HEK293 (cell line): Measurements from ENCODE around the gene TEX19.

ENCODE experiments used
- CTCF ChIA-PET: fragments of 350-600 bp; formaldehyde crosslinking; extraction: SDS; loops from one replicate; lab custom pipeline; 2021; ENCODE audit warnings: antibody characterized with exemption; lab: Yijun Ruan, JAX
- POLR2A ChIA-PET: fragments of 300-600 bp; formaldehyde crosslinking; extraction: SDS; loops from one replicate; lab custom pipeline; 2020; ENCODE audit warnings: antibody characterized with exemption, inconsistent platforms; lab: Yijun Ruan, JAX
- H3K27ac ChIP-seq: fragments of 200-500 bp; sonication (Bioruptor generic); 2 replicates; pipeline ENCODE4 v1.5.1; 2014; ENCODE audit warnings: low read depth, low read length, control low read depth, inconsistent platforms; ENCODE audit errors: extremely low read depth
- H3K36me3 ChIP-seq, 2 experiments: fragments of 200-500 bp in 1 of 2; sonication (Bioruptor generic) in 1 of 2; 1 replicate in 1 of 2; 2 replicates in 1 of 2; pipeline ENCODE4 v1.5.1; 2014 to 2017; ENCODE audit warnings: inconsistent platforms in 2 of 2, low read length in 2 of 2; ENCODE audit not compliant: control insufficient read depth in 2 of 2, insufficient read depth in 1 of 2
- H3K4me1 ChIP-seq: fragments of 200-500 bp; sonication (Bioruptor generic); 2 replicates; pipeline ENCODE4 v1.5.1; 2014; ENCODE audit warnings: mild to moderate bottlenecking, low read length, inconsistent platforms; ENCODE audit not compliant: control insufficient read depth, insufficient read depth
- H3K4me3 ChIP-seq: 2 replicates; pipeline ENCODE4 v1.5.1; 2011; ENCODE audit warnings: low read depth, mild to moderate bottlenecking, control low read depth, low read length, moderate library complexity
- H3K9me3 ChIP-seq: fragments of 200-500 bp; sonication (Bioruptor generic); 2 replicates; pipeline ENCODE4 v1.5.1; 2014; ENCODE audit warnings: low read depth, low read length, inconsistent platforms; ENCODE audit not compliant: control insufficient read depth, insufficient read depth
- GLI4 ChIP-seq: fragments of 450-650 bp; formaldehyde crosslinking; IDR thresholded peaks from 2 replicates; pipeline ENCODE4 v1.5.1; 2016; ENCODE audit warnings: missing biosample characterization, missing genetic modification characterization
- HOXD13 ChIP-seq: sonication (generic); formaldehyde crosslinking; IDR thresholded peaks from 2 replicates; pipeline ENCODE4 v1.8.0; 2022; ENCODE audit warnings: missing genetic modification reagents, borderline replicate concordance
- IKZF3 ChIP-seq: fragments of 450-650 bp; IDR thresholded peaks from 2 replicates; pipeline ENCODE4 v1.5.0; 2018; ENCODE audit warnings: missing biosample characterization, mild to moderate bottlenecking, missing genetic modification characterization, moderate library complexity
- MYNN ChIP-seq: fragments of 450-650 bp; formaldehyde crosslinking; IDR thresholded peaks from 2 replicates; pipeline ENCODE4 v1.5.1; 2016; ENCODE audit warnings: missing biosample characterization, missing genetic modification characterization, borderline replicate concordance
- YY1 ChIP-seq: fragments of 450-650 bp; formaldehyde crosslinking; IDR thresholded peaks from 2 replicates; pipeline ENCODE4 v1.5.1; 2018; ENCODE audit warnings: missing biosample characterization, missing genetic modification characterization
- ZBTB8A ChIP-seq: fragments of 450-650 bp; formaldehyde crosslinking; IDR thresholded peaks from 2 replicates; pipeline ENCODE4 v1.5.1; 2016; ENCODE audit warnings: missing biosample characterization, missing genetic modification characterization
- ZEB2 ChIP-seq: fragments of 450-650 bp; formaldehyde crosslinking; IDR thresholded peaks from 2 replicates; pipeline ENCODE4 v1.5.1; 2016; ENCODE audit warnings: missing biosample characterization, missing genetic modification characterization
- ZNF266 ChIP-seq: fragments of 450-650 bp; formaldehyde crosslinking; IDR thresholded peaks from 2 replicates; pipeline ENCODE4 v1.5.1; 2016; ENCODE audit warnings: missing biosample characterization, missing genetic modification characterization, low read depth
- ZNF274 ChIP-seq, 2 experiments: fragments of 200-500 bp in 1 of 2; fragments of 450-650 bp in 1 of 2; sonication (Bioruptor generic) in 1 of 2; formaldehyde crosslinking in 1 of 2; IDR thresholded peaks; 2 replicates each; pipeline versions ENCODE4 v1.5.1 to v1.6.1; 2014 to 2016; ENCODE audit warnings: borderline replicate concordance in 1 of 2, inconsistent platforms in 1 of 2, low read length in 1 of 2, missing biosample characterization in 1 of 2, missing genetic modification characterization in 1 of 2
- ZNF366 ChIP-seq: fragments of 450-650 bp; formaldehyde crosslinking; conservative IDR thresholded peaks from 2 replicates; pipeline ENCODE4 v1.5.1; 2016; ENCODE audit warnings: missing biosample characterization, missing genetic modification characterization
- ZNF426 ChIP-seq: fragments of 450-650 bp; formaldehyde crosslinking; IDR thresholded peaks from 2 replicates; pipeline ENCODE4 v1.5.1; 2017; ENCODE audit warnings: missing biosample characterization, missing genetic modification characterization, mild to moderate bottlenecking, inconsistent platforms, moderate library complexity
- ZNF529 ChIP-seq: fragments of 450-650 bp; formaldehyde crosslinking; IDR thresholded peaks from 2 replicates; pipeline ENCODE4 v1.5.1; 2017; ENCODE audit warnings: missing genetic modification characterization, missing biosample characterization; ENCODE audit not compliant: insufficient replicate concordance
- ZNF701 ChIP-seq: fragments of 450-650 bp; formaldehyde crosslinking; IDR thresholded peaks from 2 replicates; pipeline ENCODE4 v1.5.1; 2016; ENCODE audit warnings: missing biosample characterization, missing genetic modification characterization
- TF ChIP-seq, protein P1 (sequence below): fragments of 450-650 bp; formaldehyde crosslinking; IDR thresholded peaks from 2 replicates; pipeline ENCODE4 v1.5.1; 2016; ENCODE audit warnings: missing biosample characterization, missing genetic modification characterization
- TF ChIP-seq, protein P2 (sequence below): fragments of 450-650 bp; formaldehyde crosslinking; IDR thresholded peaks from 2 replicates; pipeline ENCODE4 v1.5.1; 2016; ENCODE audit warnings: missing biosample characterization, missing genetic modification characterization
- TF ChIP-seq, protein P3 (sequence below): fragments of 450-650 bp; formaldehyde crosslinking; IDR thresholded peaks from 2 replicates; pipeline ENCODE4 v1.5.1; 2016; ENCODE audit warnings: missing biosample characterization, missing genetic modification characterization
- TF ChIP-seq, protein P4 (sequence below): fragments of 450-650 bp; formaldehyde crosslinking; IDR thresholded peaks from 2 replicates; pipeline ENCODE4; 2016; ENCODE audit warnings: missing biosample characterization, missing genetic modification characterization

The TEX19 gene

DNA sequence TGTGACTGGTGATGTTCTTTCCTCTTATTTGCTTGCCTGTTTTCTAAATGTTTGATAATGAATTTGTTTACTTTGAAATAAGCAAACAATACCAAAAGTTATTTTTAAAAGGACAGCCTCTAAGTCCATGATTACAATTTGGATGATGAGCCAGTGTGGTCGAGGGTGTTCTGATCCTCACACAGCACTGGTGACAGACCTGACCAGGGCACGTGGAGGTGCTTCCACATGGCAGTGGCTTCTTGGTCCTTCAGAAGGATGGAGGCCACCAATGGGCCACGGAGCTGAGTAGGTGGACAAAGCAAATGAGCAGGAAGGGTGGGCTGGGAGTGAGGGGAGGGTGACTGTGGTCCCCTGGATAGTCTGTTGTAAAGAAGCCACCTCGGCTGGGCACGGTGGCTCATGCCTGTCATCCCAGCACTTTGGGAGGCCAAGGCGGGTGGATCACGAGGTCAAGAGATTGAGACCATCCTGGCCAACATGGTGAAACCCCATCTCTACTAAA, 4.2 kb upstream of the TEX19 start (continued):
- TF ChIP-seq, protein P1, sequence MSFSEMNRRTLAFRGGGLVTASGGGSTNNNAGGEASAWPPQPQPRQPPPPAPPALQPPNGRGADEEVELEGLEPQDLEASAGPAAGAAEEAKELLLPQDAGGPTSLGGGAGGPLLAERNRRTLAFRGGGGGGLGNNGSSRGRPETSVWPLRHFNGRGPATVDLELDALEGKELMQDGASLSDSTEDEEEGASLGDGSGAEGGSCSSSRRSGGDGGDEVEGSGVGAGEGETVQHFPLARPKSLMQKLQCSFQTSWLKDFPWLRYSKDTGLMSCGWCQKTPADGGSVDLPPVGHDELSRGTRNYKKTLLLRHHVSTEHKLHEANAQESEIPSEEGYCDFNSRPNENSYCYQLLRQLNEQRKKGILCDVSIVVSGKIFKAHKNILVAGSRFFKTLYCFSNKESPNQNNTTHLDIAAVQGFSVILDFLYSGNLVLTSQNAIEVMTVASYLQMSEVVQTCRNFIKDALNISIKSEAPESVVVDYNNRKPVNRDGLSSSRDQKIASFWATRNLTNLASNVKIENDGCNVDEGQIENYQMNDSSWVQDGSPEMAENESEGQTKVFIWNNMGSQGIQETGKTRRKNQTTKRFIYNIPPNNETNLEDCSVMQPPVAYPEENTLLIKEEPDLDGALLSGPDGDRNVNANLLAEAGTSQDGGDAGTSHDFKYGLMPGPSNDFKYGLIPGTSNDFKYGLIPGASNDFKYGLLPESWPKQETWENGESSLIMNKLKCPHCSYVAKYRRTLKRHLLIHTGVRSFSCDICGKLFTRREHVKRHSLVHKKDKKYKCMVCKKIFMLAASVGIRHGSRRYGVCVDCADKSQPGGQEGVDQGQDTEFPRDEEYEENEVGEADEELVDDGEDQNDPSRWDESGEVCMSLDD (tag by site-specific recombination): no peak
- TF ChIP-seq ZNF274 (IDR thresholded peaks at IDR 0.05; ENCODE audit: low read length) (no peak), ZNF274 (tag by site-specific recombination; IDR thresholded peaks at IDR 0.05; ENCODE audit: borderline replicate concordance) (no peak), ZNF366 (tag by site-specific recombination) (no peak), ZNF266 (tag by site-specific recombination) (no peak), IKZF3 (tag by site-specific recombination) (no peak), ZNF426 (tag by site-specific recombination) (no peak), YY1 (tag by site-specific recombination) (no peak), ZNF529 (tag by site-specific recombination) (no peak), GLI4 (tag by site-specific recombination) (no peak), ZBTB8A (tag by site-specific recombination) (no peak), HOXD13 (CRISPR knock-in tag) (no peak)
- TF ChIP-seq, protein P2, sequence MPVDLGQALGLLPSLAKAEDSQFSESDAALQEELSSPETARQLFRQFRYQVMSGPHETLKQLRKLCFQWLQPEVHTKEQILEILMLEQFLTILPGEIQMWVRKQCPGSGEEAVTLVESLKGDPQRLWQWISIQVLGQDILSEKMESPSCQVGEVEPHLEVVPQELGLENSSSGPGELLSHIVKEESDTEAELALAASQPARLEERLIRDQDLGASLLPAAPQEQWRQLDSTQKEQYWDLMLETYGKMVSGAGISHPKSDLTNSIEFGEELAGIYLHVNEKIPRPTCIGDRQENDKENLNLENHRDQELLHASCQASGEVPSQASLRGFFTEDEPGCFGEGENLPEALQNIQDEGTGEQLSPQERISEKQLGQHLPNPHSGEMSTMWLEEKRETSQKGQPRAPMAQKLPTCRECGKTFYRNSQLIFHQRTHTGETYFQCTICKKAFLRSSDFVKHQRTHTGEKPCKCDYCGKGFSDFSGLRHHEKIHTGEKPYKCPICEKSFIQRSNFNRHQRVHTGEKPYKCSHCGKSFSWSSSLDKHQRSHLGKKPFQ (tag by site-specific recombination): no peak
- TF ChIP-seq, protein P3, sequence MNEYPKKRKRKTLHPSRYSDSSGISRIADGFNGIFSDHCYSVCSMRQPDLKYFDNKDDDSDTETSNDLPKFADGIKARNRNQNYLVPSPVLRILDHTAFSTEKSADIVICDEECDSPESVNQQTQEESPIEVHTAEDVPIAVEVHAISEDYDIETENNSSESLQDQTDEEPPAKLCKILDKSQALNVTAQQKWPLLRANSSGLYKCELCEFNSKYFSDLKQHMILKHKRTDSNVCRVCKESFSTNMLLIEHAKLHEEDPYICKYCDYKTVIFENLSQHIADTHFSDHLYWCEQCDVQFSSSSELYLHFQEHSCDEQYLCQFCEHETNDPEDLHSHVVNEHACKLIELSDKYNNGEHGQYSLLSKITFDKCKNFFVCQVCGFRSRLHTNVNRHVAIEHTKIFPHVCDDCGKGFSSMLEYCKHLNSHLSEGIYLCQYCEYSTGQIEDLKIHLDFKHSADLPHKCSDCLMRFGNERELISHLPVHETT (tag by site-specific recombination): no peak
- TF ChIP-seq, all 188 proteins: peak for 0

DNA sequence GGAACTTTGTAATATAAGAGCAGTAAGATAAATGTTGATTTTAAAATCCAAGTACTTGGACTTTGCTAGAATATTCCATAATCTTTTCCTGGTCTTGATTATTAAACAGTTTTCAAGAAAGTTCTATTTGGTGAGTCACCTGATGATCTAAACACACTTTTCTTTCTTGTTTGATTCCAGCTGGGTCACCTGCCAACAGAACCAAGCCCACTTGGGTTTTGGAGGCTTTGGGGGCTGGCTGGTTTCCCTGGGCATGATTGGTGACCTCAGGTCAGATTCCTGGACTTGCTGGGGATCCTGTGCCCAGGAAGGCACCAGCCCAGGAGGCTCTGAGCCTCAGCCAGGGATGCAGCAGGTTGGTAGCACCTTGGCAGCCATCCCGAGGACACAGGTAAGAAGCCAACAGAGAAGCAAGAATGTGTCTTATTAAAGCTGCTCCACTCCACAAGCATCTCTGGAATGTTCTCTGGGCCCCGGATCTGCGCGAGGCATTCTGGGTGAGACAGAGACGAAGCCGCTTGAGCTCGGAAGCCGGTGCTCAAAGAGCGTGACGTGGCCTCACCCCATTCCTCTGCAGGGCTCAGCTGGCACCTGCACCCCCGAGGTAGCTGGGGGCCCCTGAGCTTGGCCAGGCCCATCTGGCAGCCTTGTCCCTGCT, 3.1 kb upstream of the TEX19 start:
- Histone ChIP-seq H3K4me1 (no peaks in the 10 kb centered on the region), H3K4me3 (no peak overlapping the region), H3K27ac (no peak overlapping the region), H3K36me3 (no peaks in the 10 kb centered on the region), H3K9me3 (no peaks in the 10 kb centered on the region)
- POLR2A ChIA-PET: no interaction called here
- TF ChIP-seq ZNF701 (tag by site-specific recombination): no peak
- TF ChIP-seq, protein P4, sequence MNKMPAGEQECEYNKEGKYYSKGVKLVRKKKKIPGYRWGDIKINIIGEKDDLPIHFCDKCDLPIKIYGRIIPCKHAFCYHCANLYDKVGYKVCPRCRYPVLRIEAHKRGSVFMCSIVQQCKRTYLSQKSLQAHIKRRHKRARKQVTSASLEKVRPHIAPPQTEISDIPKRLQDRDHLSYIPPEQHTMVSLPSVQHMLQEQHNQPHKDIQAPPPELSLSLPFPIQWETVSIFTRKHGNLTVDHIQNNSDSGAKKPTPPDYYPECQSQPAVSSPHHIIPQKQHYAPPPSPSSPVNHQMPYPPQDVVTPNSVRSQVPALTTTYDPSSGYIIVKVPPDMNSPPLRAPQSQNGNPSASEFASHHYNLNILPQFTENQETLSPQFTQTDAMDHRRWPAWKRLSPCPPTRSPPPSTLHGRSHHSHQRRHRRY (tag by site-specific recombination): no peak
- no peak for TF ChIP-seq ZEB2 (tag by site-specific recombination)
- no peak for TF ChIP-seq MYNN
- CTCF ChIA-PET: interaction anchor here (0.7 to 1.7 kb wide), 3 partner anchors 17 to 196 kb away, joined by 3 to 4 read pairs (median 3); no protein-coding TSS in a partner anchor
